ENCODE results near the gene MAPK1IP1L.

- no peak for TF ChIP-seq TAF1 (IDR thresholded peaks at IDR 0.05; ENCODE audit: borderline replicate concordance, low read depth, low read length)
- TF ChIP-seq EP300 (IDR thresholded peaks at IDR 0.05; ENCODE audit: borderline replicate concordance in 1 of 2, low read depth in 1 of 2, low read length in 1 of 2) = no peak
- TF ChIP-seq, protein P1, sequence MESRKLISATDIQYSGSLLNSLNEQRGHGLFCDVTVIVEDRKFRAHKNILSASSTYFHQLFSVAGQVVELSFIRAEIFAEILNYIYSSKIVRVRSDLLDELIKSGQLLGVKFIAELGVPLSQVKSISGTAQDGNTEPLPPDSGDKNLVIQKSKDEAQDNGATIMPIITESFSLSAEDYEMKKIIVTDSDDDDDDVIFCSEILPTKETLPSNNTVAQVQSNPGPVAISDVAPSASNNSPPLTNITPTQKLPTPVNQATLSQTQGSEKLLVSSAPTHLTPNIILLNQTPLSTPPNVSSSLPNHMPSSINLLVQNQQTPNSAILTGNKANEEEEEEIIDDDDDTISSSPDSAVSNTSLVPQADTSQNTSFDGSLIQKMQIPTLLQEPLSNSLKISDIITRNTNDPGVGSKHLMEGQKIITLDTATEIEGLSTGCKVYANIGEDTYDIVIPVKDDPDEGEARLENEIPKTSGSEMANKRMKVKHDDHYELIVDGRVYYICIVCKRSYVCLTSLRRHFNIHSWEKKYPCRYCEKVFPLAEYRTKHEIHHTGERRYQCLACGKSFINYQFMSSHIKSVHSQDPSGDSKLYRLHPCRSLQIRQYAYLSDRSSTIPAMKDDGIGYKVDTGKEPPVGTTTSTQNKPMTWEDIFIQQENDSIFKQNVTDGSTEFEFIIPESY (IDR thresholded peaks at IDR 0.05; ENCODE audit: borderline replicate concordance, low read depth) = no peak
- TF ChIP-seq SIN3A (IDR thresholded peaks at IDR 0.05; ENCODE audit: borderline replicate concordance, low read depth, low read length) = no peak
- TF ChIP-seq POLR2AphosphoS5 (IDR thresholded peaks at IDR 0.05; ENCODE audit: low read depth, low read length) = no peak
- TF ChIP-seq, protein P2, sequence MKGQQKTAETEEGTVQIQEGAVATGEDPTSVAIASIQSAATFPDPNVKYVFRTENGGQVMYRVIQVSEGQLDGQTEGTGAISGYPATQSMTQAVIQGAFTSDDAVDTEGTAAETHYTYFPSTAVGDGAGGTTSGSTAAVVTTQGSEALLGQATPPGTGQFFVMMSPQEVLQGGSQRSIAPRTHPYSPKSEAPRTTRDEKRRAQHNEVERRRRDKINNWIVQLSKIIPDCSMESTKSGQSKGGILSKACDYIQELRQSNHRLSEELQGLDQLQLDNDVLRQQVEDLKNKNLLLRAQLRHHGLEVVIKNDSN (IDR thresholded peaks at IDR 0.05; ENCODE audit: borderline replicate concordance, low read depth) = no peak
- no peak for TF ChIP-seq ELF1 (IDR thresholded peaks at IDR 0.05)
- TF ChIP-seq CTCF (IDR thresholded peaks at IDR 0.05) = no peak
- no peak for TF ChIP-seq RCOR1 (IDR thresholded peaks at IDR 0.05; ENCODE audit: low read length)
- no peak for TF ChIP-seq MXI1 (IDR thresholded peaks at IDR 0.05; ENCODE audit: low read depth, low read length)
These were observed 33.7 kb downstream of the MAPK1IP1L start for GRCh38 chr14:55085060-55085660.
